GM23248 (cell line): ENCODE measurements around the gene ZNHIT3.

Experiments used
- EZH2 ChIP-seq: fragments of 200-600 bp; sonication (generic); IDR thresholded peaks from 2 replicates; pipeline ENCODE4 v1.6.1; 2018; ENCODE audit warnings: antibody characterized with exemption, mild to moderate bottlenecking; ENCODE audit not compliant: insufficient read depth, poor library complexity, severe bottlenecking
- EZH2phosphoT487 ChIP-seq: fragments of 200-600 bp; sonication (generic); IDR thresholded peaks from 2 replicates; pipeline ENCODE4 v1.6.1; 2018; ENCODE audit warnings: antibody characterized with exemption, moderate library complexity, mild to moderate bottlenecking, low read depth; ENCODE audit not compliant: insufficient read depth

DNA sequence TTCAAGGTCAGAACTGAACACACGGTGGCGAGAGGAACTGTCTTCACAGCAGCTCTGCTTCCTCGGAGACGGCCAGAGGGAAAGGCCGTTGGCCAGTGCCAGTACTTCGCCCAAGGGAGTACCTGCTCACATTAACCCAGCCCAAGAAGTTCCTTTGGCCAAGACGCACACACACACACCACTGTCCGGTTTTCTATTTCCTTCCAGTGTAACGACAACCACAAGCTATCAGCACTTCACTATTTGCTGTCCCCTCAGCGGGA, 57.5 kb downstream of the ZNHIT3 start:
- TF ChIP-seq EZH2 = no peak
- no peak for TF ChIP-seq EZH2phosphoT487
